NB4 (cell line): ENCODE measurements around the gene DLG4.
"Not testable (repeated sequence)": the region's sequence is repeated elsewhere in the genome, so short reads cannot be mapped to it uniquely, and the experiment has no call there.

Experiments used
- POLR2A ChIP-seq: IDR thresholded peaks from 2 replicates; pipeline ENCODE4 v1.6.1; 2011; ENCODE audit warnings: mild to moderate bottlenecking; ENCODE audit not compliant: insufficient read length; ENCODE audit errors: extremely low read depth
- TF ChIP-seq, protein P1 (sequence below): IDR thresholded peaks from one replicate; pipeline ENCODE4 v1.5.1; 2012; ENCODE audit warnings: low read depth, low read length

DNA sequence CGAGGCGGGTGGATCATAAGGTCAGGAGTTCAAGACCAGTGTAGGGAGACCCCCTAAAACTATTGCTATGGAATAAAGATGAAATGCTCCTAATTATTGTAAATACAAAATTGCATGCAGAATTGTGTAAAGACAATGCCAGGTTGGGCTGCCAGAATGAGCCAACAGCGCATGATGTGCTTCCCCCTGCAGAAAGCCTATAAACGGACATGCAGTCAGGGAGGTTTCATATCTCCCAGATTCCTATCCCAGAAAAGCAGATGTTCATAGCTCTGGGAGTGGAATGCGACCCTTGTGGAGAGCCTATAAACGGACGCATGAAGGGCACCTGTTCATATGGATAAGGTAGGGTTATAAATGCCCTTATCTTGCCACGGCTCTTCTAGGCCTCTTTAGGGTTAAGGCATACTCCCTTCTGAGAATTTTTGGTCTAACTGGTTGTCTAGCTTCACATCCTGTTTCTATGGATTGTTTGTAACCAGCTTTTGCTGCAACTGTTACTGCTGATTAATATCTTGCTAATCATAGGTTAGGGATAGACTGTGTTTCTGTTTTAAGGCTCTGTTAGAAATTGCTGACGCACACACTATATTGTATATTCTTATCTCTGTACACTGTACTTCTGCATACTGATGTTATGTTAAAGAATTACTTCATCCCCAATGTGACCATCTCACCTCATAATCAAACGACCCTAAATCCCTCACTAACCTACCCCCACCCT lies 50.6 kb downstream of the DLG4 start:
- TF ChIP-seq, protein P1, sequence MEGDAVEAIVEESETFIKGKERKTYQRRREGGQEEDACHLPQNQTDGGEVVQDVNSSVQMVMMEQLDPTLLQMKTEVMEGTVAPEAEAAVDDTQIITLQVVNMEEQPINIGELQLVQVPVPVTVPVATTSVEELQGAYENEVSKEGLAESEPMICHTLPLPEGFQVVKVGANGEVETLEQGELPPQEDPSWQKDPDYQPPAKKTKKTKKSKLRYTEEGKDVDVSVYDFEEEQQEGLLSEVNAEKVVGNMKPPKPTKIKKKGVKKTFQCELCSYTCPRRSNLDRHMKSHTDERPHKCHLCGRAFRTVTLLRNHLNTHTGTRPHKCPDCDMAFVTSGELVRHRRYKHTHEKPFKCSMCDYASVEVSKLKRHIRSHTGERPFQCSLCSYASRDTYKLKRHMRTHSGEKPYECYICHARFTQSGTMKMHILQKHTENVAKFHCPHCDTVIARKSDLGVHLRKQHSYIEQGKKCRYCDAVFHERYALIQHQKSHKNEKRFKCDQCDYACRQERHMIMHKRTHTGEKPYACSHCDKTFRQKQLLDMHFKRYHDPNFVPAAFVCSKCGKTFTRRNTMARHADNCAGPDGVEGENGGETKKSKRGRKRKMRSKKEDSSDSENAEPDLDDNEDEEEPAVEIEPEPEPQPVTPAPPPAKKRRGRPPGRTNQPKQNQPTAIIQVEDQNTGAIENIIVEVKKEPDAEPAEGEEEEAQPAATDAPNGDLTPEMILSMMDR, result not testable (repeated sequence)
- TF ChIP-seq POLR2A, result not testable (repeated sequence)
